Epidermal melanocyte (primary cell): ENCODE measurements around the gene ARHGAP19.
"Not testable (repeated sequence)": the region's sequence is repeated elsewhere in the genome, so short reads cannot be mapped to it uniquely, and the experiment has no call there.

Experiments
- DNase-seq: peaks from one replicate; pipeline ENCODE4 v3.0.0; 2011; ENCODE audit warnings: low spot score; ENCODE audit not compliant: insufficient read length

Gene ARHGAP19

GRCh38 chr10:97280783-97281182 is 11.7 kb downstream of the ARHGAP19 start:
- no peak for DNase-seq

DNA sequence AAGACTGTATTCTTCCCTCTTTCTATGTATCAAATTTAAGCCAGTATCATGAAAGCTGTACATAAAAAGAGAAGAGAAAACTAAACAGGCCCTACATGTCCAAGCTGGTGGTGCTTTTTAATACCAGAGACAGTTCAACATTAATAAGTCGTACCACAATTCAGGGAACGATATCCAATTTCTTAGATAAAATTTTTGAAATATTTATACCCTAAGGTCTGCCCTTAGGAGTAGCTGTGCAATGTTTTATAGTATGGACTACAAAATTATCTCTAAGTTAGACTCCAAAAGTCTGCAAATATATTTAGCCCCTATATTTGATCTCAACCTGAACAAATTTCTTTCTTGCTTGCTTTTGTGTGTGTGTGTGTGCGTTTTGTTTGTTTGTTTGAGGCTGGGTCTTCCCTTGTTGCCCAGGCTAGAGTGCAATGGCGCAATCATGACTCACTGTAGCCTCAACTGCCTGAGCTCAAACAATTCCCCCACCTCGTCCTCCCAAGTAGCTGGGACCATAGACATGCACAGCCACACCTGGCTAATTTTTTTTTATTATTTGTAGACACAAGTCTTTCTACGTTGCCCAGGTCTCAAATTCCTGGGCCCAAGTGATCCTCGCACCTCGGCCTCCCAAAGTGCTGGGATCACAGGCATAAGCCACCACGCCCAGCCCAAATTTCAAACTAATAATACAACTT is 13.2 kb downstream of the ARHGAP19 start:
- no peak for DNase-seq

DNA sequence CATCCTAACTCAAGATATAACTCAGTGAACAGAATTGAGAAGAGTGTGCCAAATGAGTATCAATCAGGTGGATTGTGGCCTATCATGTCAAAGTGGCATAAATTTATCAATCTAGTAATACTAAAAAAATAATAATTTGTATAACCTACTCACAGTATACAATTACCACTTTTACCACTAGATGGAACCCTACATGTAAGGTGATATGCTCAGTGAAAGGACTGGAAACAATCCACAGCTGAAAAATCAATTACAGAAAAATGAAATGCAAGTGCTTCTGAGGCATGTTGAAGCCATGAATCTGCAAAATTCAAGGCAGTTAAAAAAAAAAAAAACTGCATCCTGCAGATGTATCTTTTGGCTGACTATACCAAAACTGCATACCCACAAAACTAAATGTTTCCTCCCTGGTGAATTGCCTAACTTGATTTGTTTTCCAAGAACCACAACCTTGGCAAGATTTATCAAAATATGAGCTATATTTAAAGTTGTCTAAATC is 13.9 kb downstream of the ARHGAP19 start:
- DNase-seq: peak; percentile 61

DNA sequence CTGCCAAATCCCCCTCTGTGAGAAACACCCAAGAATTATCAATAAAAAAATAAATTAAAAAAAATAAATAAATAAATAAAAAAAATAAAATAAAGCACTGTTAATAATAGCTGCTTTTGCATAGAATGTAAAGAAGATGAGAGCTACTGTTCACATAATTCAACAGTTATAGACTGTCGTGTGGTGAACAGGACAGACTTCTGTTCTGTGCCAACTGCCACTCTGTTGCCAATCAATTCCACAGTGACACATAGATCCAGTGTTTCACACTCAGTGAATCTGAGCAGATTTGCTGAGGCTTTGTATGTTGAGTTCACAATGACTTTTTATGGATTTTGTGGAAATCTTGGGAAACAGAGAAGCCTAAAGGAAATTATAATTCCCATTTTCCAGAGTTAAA is 14.9 kb downstream of the ARHGAP19 start:
- DNase-seq: no peak

DNA sequence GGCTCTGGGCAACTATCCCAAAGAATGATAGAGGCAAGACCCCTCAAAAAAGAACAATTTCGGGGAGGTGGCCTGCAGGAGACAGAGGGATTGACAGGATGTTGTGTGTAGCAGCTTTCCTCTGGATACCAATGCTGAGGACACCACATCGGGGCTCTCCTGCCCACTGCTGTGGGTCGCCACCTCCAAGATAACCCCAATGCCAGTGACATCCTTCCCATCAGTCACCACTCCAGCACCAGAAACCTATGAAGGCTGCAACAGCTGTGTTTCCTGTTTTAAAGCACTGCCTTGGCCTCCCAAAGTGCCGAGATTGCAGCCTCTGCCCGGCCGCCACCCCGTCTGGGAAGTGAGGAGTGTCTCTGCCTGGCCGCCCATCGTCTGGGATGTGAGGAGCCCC is 17.6 kb downstream of the ARHGAP19 start:
- DNase-seq: no peak

DNA sequence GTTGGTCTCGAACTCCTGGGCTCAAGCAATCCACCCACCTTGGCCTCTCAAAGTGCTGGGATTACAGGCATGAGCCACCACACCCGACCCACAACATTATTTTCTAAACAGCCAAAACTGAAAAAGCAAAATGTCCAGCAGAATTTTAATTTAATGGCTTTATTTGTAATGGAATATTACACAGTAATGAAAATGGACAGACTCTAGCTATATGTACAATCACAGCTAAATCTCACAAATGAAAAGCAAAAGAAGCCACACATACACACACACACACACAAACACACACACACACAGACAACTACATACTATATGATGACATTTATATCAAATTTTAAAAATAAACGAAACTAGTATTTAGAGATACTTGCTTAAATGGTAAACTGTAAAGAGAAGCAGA is 18.7 kb downstream of the ARHGAP19 start:
- DNase-seq: no peak

DNA sequence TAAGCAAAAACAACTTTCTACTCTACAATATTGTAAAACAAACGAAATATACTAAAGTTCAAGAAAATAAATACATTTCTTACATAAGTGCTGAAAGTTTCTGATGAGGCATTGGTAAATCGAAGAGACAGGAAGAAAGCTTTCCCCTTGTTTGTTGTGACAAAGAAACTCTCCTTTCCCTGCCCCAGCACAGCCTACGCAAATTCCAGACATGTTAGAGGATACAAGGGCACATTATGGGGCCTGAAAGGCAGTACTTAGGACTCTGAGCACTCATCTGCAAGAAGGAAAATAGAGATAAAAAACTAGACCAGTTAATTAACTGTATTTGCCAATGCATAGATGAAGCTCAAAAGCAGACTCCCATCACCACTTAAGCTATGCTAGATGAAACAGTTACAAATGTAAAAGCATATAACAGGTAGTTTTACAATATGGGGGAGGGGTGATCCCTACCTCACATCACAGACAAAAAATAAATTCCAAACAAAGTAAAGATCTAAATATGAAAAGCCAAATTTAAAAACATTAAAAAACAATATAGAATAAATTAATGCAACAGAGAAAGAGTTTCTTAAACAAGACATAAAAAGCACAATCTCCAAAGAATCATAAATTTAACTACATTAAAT is 21.8 kb downstream of the ARHGAP19 start:
- DNase-seq: no peak

GRCh38 chr10:97267671-97268070 is 24.8 kb downstream of the ARHGAP19 start:
- no peak for DNase-seq

GRCh38 chr10:97265095-97265494 is 27.3 kb downstream of the ARHGAP19 start:
- not testable (repeated sequence) for DNase-seq

- no peak for DNase-seq
These were observed 28.5 kb downstream of the ARHGAP19 start for GRCh38 chr10:97263971-97264370.

- DNase-seq: no peak
These were observed 30.8 kb downstream of the ARHGAP19 start for GRCh38 chr10:97261656-97262055.

DNA sequence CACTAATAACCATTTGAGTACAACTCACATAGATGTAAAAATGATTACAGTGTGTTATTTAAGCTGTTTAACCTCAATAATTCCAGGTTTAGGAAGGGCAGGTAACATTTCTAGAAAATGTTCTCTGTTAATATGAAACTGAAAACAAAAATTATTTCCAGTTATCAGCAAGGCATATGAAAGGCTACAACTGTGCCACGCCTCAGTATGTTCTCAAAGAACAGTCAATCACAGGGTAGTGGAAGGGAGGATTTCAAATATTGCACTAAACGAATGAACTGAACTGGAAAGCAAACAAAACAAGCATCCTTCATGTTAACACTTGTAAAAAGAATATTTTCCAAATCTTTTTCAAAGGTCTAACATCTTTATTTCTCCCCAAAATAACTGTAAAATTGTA is 31.3 kb downstream of the ARHGAP19 start:
- DNase-seq: no peak

DNA sequence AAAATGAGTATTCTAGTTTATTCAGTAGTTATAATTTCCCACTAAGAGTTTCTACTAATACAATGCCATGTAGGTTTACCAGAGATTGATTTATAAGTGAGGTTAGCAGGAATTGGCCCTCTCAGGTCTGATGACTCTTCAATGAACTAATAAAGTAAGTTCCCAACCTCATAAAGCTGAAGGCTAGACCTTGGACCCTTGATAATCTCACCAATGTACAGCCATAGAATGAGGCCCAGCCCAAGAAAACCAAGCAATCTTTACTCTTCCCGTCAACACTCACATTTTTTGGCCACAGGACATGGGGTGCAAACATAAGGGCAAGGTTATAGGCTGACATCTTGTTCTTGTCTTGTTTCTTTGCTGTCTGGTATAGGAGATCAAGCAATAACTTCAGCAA is 33.3 kb downstream of the ARHGAP19 start:
- no peak for DNase-seq

DNA sequence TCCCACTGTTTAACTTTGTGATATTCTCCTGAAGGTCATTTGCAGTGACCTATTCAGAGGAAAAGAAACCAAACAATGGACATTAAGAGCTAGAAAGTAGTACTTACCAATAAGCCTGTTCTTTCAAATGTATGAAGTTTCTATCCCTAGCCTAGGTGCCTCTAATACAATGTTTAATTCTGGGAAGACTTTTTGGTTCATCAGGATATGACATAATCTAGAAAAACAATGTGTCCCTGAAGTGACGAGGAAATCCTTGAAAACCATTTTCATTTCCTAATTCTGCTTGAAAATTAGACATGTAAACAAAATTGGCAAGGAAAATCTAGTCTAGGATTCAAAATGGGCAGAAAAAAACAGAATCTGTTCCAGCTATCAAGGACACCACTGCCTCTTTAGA is 36.1 kb downstream of the ARHGAP19 start:
- DNase-seq: no peak

- no peak for DNase-seq
These were observed 36.7 kb downstream of the ARHGAP19 start for GRCh38 chr10:97255512-97256293.

DNA sequence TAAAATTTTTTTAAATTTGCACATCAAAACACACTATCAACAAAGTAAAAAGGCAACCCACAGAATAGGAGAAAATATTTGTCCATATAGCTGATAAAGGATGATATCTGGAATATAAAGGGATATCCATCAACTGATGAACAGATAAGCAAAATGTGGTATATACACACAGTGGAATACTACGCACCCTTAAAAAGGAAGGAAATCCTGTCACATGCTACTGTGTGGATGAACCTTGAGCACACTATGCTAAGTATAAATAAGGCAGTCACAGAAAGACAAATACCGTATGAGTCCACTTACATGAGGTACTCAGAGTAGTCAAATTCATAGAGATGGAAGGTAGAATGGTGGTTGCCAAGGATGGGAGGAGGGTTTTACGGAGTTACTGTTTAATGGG is 37.7 kb downstream of the ARHGAP19 start:
- DNase-seq: no peak

- DNase-seq: no peak
These were observed 41.5 kb downstream of the ARHGAP19 start for GRCh38 chr10:97250952-97251351.

DNA sequence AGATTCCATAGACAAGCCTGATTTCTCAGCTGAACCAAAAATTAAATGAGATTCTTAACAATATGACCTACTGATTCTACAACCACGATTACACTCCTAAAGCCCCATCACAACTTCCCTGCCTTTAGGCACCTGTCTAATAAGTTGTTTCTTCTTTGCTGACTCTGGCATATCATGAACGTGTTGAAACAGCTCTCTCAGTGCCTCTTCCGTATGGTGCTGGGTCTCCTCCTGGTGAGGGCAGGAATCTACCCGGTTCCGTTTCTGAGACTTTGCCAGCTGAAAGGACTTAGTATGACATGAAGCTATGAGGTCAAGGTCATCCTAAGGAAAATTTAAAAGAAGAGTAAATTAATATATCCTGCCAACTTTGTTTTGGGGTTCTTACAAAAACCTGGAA is 48.6 kb downstream of the ARHGAP19 start:
- no peak for DNase-seq

DNA sequence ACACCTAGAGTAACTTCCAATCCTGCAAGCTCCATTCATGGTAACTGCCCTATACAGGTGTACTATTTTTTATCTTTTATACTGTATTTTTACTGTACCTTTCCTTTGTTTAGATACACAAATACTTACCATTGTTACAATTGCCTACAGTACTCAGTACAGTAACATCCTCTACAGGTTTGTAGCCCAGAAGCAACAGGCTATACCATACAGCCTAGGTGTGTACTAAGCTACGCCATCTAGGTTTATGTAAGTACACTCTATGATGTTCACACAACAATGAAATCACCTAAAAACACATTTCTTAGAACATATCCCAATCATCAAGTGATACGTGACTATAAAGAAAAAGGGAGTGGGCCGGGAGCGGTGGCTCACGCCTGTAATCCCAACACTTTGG is 53.6 kb downstream of the ARHGAP19 start:
- no peak for DNase-seq

DNA sequence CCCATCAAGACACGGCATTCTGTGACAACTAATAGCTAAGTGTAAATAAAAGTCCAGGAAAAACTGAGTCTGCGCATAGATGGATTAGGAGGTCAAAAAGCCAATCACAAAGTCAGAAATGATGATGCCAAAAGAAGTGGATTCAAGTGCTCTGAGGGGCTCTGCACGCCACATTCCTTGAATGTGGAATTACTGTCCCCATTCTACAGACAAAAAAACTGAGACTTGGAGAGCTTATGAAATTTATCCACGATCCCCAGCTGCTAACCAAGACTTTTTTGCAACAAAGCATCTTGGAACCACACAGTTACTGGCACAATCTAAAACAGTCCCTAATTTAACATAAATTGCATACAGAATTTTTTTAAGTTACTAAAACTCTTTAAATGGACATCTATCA is 57.1 kb downstream of the ARHGAP19 start:
- DNase-seq: no peak

- no peak for DNase-seq
These were observed 58.0 kb downstream of the ARHGAP19 start for GRCh38 chr10:97234400-97234799.

DNA sequence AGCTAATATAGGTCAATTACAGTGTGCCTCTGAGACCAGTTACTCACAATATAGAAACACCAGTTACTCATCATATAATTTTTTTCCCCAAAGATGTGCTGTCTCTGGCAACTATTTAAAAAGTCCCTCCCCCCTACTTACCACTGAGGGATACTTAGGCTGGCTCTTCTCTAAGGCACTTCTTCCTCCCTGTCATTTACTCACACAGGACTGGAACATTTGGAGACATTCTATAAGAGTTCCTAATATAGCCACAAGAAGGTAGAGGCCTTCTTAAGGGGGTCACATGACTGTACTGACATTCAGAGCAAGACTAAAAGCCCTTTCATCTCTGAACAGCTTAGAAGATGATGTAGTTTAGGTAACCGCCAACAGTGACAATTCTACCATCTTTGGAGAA is 62.3 kb downstream of the ARHGAP19 start:
- DNase-seq: no peak
